GM21737 (cell line): ENCODE data around the gene SMKR1.
A peak's percentile ranks its signal among the peaks of the same experiment; 100 is the strongest.
"Not testable (repeated sequence)": the region's sequence is repeated elsewhere in the genome, so short reads cannot be mapped to it uniquely, and the experiment has no call there.

Source experiments
- ATAC-seq: cut with Tn5 transposase; IDR thresholded peaks from one replicate; pipeline ENCODE4 v1.9.1; 2021; ENCODE audit warnings: mild to moderate bottlenecking, moderate library complexity; ENCODE audit not compliant: unreplicated experiment

SMKR1 gene

DNA sequence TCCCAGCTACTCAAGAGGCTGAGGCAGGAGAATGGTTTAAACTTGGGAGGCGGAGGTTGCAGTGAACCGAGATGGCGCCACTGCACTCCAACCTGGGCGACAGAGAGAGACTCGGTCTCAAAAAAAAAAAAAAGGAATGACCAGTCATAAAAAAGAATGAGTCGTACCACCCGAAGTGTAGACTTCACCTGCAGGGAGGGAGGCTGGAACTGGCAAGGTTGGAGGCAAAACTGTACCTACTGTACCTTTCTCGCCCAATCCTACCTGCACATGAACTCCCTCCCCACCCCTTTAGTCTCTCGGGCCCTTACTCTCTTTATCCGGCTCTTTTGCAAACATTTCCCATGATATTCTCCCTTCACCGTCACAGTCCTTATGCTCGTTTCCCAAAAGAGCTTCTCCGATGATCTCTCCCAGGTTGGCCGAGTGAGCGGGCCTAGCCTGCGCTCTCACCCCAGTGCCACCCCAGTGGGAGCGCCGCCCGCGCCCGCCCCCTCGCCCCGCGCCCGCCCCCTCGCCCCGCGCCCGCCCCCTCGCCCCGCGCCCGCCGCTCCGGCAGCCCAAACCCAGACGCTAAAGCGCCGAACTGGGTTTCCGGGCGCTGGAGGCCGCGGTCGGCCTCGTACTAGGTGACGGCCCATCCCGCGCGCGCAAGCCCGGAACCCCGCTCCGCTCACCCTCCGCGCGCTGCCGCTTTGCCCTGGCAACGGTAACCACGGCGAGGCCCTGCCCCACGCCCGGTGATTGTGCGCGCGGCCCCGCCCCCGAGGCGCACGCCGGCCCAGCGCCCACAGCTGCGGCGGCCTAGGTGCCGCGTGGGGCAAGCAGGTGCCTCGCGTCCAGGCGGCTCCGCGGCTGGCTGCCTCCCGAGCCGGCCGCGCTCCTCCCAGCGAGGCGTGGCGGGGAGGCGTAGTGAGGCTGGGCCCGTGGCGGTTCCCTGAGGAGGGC is at the start of gene SMKR1:
Gene SMKR1 (plus strand): TSS at position 772 of the 948 bp plus-strand sequence. CDS start 294 bp downstream, outside the sequence.
- ATAC-seq = peak; percentile 91

DNA sequence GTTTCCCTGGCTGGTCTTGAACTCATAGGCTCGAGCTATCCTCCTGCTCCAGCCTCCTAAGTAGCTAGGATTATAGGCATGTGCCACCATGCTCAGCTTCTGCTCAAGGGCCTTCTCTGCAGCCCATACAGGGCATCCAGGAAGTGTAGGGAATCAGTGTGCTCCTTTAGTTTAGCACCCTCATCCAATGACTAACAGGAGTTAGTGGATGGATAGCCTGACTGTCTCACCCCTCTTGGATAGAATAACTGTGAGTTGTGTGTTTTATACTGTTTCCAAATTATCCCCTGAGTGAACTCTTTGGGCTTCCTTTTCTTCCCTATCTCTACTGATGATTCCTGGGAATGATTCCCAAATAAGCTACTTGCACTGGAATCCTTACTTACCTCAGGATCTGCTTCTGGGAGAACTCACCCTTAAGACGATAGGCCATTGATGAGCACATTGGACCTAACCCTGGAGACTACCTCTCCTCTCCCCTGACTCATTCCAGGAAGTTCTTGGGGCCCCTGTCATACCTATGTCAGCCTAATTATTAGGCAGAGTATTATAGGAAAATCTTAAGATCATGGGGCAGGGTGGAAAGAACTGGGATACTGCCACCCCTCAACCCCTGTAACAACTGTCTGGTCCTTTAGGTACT is 49.6 kb upstream of the SMKR1 start:
- no peak for ATAC-seq

DNA sequence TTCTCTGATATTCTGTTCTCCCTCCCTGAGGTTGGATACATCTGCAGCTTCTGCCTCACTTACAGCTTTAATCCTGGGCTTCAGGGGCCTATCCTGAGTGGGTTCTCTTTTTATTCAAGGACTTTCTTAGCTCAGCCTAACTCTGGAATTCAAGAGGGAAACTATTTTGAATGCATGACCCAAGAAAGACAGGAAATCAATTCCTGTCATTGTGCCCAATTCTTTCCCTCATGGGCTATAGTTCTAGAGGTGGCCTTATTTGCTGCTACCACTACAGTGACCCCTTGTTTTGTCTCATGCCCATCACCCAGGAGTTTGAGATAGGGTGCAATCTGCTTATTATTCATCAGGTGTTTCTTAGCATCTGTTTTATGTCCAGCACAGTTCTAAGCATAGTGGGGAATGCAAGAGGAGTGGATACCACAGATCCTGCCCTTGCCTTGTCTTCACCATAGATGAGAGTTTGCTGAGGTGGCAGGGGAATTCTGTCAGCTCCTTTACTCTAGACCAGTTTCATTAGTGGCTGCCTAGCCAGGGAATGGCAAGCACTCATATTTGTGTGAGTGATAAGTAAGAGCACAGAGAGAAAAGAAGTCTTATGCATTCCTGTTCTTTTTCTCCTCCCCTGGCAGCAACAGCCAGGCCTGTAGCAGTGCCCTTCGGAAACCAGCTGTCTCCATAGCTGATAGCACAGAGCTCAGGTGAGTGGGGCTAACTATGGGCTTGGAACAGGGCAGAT is 48.7 kb upstream of the SMKR1 start:
- ATAC-seq = no peak

DNA sequence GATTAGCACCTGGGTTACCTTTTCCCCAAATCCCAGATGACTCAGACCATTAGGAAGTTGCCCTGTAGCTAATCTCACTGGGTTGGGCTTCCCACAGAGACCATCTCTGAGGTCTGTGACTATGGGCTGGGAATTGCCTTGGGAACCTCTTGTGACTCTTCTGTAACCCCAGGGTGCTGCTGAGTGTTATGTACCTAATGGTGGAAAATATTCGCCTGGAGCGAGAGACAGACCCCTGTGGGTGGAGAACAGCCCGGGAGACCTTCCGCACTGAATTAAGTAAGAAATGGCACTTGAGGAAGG is 48.1 kb upstream of the SMKR1 start:
- no peak for ATAC-seq

DNA sequence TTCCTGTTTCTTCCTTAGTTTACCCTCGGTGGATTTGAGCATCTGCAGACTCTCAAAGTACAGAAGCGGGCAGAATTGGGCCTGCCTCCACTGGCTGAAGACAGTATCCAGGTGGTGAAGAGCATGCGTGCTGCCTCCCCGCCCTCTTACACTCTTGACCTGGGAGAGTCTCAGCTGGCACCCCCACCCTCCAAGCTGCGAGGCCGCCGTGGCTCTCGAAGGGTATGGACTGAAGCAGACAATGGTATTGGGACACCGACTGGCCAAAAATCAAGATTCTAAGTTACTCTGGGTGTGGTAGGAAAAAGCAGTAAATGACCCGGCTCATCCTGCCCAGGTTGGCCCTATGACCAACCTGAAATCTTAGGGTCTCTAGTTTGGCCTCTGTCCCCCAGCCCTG is 45.9 kb upstream of the SMKR1 start:
- no peak for ATAC-seq

DNA sequence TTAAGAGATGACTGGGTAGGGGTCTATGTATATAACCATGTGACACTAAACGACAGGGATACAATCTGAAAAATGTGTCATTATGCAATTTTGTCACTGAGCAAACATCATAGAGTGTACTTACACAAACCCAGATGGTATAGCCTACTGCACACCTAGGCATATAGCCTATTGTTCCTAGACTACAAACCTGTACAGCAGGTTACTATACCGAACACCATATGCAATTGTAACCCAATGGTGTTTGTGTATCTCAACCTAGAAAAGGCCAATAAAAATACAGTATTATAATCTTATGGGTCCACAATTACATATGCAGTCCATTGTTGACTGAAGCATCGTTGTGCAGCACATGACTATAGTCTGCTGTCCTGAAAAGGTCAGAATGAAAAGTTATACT is 45.2 kb upstream of the SMKR1 start:
- no peak for ATAC-seq

DNA sequence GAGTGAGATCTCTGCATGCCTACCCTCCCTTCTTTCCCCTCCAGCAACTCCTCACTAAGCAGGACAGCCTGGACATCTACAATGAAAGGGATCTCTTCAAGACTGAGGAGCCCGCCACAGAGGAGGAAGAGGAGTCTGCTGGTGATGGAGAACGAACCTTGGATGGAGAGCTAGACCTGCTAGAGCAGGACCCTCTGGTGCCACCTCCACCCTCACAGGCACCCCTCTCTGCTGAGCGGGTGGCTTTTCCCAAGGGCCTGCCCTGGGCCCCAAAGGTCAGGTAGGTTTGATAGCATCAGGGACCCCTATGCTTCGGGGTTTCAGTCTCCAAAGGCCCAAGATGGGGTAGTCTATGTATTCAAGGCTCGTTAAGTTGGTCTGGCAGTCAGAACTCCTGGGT is 44.2 kb upstream of the SMKR1 start:
- no peak for ATAC-seq

DNA sequence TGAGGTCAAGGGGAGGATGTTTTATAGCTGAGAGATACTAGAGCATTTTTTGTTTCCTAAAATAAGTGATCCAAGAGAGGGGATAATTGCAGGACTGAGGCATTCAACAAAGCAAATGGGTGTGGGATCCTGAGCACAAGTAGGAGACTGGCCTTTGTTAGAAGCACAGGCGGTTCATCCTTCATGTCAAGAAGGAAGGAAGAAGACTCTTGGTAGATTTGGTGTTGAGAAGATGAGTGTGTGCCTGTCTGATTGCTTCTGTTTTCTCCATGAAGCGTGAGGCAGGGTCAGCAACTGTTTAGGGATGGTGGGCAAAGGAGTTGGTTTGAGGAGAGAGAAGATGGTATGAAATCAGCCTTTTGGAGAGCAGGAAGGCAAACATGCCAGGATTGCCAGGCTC is 40.5 kb upstream of the SMKR1 start:
- ATAC-seq = no peak

DNA sequence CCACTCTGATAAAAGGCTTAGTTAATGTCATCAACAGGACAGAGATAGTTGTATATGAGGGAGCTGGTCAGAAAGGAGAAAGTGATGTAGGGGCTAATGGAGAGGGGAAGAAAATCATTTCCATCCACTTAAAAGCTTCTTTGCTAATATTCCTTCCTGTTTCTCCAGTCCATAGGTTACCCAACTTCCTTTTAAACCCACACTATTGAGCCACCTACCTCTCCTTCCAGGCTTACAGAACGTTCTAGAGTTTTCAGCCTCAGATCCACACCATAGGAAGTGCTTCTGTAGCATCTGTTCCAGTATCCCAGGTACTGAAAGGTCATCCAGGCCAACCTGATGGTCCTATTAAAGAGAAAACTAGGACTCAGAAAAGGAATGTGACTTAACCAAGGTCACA is 39.9 kb upstream of the SMKR1 start:
- no peak for ATAC-seq

DNA sequence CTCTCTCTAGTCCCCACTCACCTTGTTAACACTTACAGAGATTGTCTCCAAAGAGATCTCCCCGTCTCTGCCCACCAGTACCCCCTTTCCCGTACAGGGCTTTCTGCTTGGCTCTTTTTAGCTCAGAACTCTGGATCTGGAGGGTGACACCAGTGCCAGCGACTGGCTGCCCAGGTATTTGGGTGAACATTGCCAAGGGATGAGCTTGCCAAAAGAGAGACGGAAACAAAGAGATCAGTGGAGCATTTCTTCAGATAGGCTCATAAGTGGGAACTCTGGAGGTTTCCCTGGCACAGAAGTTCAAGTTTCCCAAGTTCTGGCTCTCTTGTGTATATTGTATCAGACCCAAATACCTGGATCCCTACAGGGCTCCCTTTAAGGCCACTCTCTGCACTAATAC is 38.1 kb upstream of the SMKR1 start:
- ATAC-seq = no peak

DNA sequence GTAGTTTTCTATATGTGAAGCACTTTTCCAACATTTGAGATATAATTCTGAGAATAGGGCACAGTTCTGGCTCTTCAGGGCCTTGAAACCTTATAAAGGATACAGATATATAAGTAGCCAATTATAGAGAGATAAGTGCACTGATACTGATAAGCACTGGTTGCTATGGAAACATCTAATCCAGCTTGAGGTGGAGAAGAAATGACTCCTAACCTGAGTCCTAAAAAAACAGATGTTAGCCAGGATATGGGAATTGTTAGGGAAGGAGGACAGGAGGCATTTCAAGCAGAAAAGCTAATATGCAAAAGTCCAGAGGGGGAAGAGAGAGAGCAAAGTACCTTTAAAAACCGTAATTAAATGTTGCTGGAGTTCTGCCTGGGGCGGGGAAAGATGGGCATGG is 37.3 kb upstream of the SMKR1 start:
- ATAC-seq = no peak

DNA sequence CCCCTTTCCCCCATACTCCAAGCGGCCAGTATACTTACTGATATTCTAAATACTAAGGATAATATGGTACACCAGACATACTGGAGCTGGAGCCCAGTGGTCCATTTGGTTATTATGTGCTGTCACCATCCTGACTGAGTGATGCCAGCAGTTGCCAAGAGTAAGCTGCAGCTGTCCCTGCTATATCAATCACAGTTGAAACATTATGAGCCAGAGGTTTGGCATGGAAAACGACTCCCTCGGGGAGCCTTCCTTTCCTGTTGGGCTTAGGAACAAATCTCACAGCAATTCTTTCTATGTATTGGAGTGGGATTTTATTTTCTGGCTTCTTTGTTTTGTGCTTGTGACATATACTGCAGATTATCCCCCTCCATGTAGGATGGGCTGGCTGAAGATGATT is 35.5 kb upstream of the SMKR1 start:
- no peak for ATAC-seq

DNA sequence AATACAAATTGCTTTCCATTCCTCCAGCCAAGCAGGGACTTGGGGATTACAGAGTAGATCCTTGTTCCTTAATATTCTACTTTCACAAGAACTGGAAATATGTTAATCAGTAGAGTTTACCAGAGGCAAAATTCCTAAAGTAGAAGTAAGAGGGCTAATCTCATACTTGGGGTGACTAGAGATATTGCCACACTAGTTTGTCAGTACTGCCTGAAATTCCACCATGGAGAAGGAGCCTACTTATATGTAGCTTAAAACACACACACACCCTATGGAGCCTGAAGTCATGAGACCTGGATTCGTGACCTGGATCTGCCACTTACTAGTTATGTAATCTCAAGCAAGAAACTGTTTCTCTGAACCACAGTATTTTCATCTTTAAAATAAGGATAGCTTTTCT is 34.2 kb upstream of the SMKR1 start:
- ATAC-seq = no peak

DNA sequence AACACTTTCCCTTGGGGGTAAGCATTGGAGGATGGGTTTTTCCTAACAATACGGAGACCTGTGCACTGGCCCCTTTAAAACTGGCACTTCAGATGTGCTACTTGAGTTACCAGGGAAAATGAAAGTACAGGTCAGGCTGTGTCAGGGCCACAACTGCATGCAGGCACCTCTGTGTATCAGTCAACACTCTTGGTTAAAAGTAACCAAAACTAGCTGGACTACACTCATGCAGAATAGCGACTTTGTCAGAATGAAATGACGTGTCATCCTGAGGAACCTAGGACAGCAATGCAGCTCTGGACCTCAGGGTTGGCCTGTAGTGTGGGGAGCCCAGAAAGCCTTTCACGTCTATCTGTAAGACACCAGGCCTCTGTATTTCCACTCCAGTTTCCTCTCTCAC is 33.8 kb upstream of the SMKR1 start:
- ATAC-seq = no peak

DNA sequence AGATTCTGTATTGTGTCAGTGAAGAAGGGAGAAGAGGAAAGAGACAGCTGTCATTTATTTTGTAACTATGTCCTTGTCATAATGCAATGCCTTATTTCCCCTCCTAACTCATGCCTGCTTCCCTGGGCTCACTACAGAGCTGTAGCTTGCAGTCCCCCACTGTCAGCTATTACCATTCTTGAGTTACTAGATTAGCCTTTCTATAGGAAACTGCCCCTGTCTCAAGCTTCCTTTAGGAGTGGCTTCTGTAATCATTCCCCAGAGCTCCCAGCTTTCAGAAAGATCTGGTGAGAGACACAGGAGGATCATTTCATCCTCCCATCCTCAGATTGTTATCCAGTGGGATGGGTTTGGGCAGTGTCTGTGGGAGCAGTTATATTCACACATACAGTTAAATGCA is 32.4 kb upstream of the SMKR1 start:
- no peak for ATAC-seq

DNA sequence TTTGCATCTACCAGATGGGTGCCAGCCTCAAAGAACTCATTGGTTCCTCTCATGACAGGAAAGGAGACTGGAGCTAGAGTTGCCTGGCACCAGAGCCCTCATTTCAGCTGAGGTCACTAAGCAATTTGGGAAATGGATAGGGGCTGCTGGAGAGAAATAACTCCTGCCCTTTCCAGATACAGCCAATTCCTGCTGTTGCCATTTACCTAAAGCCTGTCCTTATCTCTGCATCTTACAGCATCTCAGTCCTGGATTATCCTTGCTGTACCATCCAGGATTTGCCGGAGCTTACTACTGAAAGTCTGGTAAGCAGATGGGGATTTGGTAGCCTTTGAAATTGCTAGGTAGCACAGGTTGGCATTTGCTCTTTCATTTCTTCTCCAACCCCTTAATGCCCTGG is 31.9 kb upstream of the SMKR1 start:
- no peak for ATAC-seq

DNA sequence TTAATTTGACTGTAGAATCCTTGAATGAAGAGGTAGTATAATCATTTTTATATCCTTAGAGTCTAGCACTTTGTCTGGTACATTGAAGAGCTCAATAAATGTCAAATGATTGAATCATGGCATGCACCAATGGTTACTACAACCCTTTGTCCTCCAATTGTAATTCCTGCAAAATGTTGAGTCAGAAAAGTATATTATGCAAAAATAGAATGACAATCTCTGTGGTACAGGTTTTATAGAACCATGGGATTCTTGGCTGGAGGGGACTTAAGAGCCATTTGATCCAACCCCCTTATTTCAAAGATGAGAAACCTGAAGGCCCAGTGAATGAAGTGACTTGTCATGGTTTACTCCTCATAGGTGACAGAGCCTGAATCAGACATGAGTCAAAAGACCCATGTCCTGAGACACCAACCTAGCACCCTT is 30.9 kb upstream of the SMKR1 start:
- ATAC-seq = no peak

DNA sequence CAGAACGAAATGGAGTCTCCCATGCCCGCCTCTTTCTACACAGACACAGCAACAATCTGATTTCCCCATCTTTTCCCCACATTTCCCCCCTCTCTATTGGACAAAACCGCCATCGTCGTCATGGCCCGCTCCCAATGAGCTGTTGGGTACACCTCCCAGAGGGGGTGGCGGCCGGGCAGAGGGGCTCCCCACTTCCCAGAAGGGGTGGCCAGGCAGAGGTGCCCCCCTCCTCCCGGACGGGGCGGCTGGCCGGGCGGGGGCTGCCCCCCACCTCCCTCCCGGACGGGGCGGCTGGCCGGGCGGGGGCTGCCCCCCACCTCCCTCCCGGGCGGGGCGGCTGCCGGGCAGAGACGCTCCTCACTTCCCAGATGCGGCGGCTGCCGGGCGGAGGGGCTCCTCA is 26.4 kb upstream of the SMKR1 start:
- not testable (repeated sequence) for ATAC-seq

DNA sequence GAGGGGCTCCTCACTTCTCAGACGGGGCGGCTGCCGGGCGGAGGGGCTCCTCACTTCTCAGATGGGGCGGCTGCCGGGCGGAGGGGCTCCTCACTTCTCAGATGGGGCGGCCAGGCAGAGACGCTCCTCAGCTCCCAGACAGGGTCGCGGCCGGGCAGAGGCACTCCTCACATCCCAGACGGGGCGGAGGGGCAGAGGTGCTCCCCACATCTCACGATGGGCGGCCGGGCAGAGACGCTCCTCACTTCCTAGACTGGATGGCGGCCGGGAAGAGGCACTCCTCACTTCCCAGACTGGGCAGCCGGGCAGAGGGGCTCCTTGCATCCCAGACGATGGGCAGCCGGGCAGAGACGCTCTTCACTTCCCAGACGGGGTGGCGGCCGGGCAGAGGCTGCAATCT is 25.9 kb upstream of the SMKR1 start:
- ATAC-seq = not testable (repeated sequence)

DNA sequence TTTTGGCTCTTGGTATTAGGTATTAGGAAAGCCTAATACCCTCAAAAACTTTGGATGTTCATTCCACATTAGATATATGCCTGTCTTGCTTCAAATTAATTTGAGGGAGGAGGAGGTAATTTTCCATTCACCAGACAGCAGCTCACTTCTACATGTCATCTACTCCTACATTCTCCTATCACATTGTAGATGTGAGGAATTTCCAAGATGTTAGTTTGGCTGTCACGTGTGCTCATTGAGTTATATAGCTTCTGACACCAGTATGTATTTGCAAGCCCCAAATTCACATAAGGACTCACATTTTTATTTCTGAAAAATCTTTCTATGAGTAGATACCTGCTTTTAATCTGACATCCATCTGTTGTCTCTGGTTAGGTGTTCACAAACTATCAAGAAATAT is 22.5 kb upstream of the SMKR1 start:
- ATAC-seq = no peak

DNA sequence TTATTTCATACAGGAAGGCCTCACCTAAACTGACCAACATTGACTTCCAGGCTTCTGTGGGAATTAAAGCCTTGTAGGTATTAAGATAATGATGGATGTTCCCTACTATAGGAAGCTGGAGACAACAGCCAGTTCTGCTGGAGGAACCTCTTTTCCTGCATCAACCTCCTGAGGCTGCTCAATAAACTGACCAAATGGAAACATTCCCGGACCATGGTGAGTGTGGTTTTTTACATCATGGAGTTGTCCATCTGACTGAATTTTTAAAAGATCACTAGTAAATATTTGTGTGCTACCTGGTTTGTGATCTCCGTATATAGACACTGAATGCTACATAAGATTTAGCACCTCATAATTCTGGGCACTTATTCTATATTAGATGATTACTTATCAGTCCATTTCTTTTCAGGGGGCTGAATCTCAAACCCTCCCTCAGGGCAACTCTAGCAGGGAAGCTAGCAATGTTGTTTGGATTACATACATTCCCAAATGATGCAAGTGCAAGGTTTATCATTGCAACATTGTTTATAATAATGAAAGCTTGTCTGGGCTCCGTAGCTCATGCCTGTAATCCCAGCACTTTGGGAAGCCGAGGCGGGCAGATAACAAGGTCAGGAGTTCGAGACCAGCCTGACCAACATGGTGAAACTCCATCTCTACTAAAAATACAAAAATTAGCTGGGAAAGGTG is 21.5 kb upstream of the SMKR1 start:
- no peak for ATAC-seq
